Stimulated activated CD4-positive, alpha-beta T cell treated with anti-CD3 and anti-CD28 coated beads, Interleukin-2, amount 100 ng/mL, for 4 hours (primary cell): ENCODE data around the gene ANKRD9.

Source experiments
- DNase-seq: peaks from one replicate; pipeline ENCODE4 v3.0.0-alpha.2; 2020; ENCODE audit warnings: low read depth

ANKRD9 gene

DNA sequence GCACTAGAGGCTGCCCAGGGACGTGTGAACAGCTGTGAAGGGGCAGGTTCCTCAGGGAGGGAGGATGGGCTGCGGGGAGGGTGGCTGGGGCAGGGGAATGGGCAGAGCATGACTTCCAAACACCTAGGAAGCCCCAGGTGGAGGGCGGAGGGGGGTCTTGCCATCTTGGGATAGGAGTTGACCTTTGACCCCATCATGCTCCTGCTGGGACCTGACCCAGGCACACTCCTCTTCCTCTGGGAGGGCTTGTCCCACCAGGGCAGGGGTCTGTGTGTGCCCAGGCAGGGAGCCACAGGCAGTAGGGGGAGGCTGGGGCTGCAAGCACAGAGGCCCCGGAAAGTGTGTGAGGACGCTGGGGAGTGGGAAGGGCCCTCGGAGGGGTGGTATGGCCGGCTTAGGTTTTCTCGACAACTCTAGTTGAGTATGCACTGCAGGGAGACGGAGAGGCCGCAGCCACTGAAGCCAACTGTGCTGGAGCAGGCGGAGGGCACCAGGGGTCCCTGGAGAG is 3.3 kb upstream of the ANKRD9 start:
- no peak for DNase-seq

DNA sequence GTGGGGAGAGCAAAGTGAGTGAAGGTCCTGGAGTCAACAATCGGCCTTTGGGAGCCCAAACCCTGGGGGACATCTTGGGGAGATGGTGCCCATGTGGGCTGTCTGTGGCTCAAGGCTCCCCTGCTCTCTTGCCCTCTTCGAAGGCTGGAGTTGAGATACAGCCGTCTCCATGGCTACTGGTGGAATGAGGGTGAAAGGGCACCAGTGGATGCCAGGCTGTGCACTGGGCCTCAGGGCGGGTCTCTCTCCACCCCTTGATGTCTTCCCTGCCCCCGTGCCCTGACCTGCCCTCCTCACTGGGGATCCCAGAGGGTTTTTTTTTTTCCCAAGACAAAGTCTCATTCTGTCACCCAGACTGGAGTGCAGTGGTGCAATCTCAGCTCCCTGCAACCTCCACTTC is 2.0 kb upstream of the ANKRD9 start:
- no peak for DNase-seq

DNA sequence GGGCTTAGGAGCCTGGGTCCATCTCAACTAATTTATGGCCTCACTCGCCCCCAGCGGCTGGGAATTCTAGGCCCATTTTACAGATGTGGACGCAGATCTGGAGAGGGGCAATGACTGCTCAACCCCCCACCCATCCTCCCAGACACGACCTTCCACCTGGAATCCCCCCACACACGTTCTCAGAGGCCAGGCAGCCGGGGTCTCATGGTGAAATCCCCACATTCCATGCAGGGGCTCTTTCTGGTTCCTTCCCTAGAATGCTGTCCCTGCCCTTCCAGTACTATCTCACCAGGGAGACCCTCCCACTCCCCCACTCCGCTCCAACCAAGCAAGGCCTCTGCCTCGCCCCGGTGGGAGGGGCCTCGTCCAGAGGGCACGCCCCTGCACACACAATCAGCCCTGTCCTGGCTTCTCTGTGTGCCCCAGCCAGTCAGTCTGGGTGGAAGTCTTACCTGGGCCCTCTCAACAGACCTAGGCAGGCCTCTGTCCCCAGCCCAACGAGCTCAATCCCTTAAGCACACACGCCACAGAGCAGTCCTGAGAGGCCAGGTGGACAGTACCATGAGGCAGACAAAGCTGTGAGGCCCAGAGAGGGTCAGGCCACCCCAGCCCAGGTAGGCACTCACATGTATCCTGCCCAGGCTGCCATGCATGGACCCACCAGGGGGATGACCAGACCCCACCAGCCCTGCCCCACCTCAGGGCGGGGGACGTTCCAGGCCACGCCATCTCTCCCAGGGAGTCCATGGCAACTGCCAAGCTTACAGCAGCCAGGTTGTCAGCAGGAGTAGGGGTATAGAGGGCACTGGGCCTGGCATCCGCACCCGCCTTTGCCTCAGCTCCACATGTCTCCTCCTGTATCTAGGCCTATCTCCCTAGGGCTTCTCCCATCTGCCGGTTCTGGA is 1.3 kb upstream of the ANKRD9 start:
- DNase-seq, result no peak

DNA sequence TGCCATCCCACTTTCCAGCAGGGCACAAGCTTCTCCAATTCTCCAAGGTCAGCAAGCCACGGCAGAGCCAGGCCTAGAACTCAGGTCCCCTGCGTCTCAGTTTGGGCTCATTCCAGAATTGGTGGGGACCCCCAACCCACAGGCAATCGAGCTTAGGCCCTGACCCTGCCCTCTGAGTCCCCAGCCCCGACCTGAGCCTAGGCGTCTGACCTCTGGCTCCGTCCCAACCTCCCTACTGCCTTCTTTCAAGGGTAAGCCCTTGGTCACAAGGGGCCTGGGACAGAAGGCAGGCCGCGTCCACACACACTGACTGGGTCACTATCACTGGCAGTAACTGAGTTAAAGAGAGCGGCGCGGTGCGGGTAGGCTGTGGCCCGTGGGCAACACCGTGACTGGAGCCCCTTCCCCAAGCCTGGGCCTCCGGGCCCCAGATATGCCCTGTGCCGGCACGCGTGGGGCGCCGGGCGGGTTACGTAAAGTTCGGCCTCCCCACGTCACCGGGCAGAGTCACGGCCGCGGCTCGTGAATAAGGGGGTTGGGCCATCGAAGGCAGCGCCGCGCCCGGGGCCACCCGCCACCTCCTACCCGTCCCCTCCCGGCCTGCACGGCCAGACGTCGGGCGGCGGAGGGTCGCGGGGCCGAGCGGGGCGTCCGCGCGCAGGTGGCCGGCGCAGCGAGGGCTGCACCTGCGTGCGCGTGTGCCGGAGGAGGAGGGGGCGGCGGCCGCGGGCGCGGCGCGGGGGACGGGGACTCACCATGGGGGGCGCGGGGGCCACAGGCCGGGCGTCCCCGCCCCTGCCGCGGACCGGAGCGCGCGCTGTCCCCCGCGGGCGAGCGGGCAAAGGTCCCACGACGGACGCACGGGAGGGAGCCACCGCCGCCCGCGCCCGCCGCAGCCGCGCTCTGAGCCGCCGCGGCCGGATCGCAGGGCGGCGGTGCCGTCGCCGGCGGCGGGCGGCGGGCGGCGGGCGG is 516 bp downstream of the ANKRD9 start:
- peak; percentile 35 for DNase-seq

DNA sequence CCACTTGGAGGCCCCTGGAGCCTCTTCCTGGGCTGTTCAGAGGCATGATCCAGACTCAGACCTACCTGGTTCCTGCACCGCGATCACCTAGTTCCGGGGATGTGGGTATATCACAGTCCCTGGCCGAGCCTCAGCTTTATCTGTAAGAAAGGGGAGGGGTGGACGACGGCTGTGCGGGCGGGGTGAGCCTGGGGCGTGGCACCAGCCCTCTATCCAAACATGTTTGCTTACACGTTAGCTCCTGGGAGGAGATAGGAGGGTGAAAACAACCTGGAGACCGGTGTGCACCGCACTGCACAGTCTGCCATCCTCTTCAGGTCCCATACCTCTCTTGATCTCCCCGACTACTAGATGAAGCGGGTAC is 1.2 kb downstream of the ANKRD9 start:
- no peak for DNase-seq

DNA sequence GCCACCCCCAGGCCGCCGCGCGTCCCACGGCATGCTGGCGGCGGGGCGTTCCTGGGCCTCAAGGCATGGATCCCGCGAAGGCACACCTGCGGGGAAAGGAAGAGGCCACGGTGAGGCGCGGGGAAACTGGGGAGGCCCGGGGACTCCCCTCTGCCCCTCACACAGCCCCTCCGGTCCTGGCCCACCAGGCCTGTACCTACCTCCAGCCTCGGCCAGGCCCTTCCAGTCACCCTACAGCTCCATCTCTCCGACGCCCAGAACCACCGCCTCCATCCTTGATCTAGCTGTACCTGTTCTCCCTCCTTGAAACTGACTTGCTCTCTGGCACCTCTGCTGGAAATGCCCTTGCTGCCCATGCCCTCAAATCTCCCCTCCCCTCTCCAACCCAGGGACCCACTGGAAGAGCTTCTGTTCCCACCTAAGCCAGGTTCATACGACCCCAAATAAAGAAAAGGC is 1.7 kb downstream of the ANKRD9 start:
- no peak for DNase-seq

DNA sequence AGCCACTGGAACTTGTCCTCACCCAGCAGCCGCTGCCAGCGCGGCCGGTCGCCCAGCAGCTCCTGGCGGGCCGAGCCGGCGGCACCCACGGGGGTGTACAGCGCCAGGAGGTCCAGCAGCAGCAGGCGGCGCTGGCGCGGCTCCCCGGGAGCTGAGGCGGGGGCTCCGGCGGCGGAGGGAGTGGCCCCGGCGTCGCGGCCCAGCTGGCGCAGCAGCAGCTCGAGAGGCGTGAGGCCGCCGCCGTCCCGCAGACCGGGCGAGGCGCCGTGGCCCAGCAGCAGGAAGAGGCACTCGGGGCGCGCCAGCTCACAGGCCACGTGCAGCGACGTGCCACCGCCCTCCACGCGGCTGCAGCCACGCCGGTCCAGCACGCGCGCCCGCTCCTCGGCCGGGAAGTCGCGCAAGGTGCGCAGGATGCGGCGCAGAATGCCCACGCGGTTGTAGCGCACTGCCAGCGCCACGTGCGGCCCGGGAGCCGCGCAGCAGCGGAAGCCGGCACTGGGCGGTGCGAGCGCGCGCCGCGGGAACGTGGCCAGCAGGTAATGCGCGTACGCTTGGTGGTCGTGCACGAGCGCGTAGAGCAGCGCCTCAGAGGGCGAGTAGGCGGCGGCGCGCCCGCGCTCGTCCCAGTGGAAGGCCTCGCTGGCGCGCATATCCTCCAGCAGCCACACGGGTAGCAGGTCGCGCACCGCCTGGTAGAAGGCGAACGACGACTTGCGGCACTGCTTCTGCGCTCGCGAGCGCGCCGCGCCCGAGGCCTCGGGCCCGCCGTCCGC is 2.3 kb downstream of the ANKRD9 start:
- no peak for DNase-seq

DNA sequence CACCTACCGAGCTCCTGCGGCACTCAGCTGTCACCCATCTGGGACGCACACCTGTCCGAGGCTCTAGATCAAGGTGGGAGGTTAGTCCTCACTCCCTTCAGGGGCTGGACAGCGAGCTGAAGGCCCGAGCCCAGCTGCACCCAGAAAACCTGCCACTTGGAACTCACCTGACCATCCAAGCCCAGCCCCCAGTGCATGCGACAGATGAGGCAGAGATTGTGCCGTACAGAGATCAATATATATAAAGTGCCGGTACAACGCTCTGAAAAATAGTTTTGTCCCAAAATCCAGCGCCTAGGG is 3.0 kb downstream of the ANKRD9 start:
- DNase-seq, result no peak

DNA sequence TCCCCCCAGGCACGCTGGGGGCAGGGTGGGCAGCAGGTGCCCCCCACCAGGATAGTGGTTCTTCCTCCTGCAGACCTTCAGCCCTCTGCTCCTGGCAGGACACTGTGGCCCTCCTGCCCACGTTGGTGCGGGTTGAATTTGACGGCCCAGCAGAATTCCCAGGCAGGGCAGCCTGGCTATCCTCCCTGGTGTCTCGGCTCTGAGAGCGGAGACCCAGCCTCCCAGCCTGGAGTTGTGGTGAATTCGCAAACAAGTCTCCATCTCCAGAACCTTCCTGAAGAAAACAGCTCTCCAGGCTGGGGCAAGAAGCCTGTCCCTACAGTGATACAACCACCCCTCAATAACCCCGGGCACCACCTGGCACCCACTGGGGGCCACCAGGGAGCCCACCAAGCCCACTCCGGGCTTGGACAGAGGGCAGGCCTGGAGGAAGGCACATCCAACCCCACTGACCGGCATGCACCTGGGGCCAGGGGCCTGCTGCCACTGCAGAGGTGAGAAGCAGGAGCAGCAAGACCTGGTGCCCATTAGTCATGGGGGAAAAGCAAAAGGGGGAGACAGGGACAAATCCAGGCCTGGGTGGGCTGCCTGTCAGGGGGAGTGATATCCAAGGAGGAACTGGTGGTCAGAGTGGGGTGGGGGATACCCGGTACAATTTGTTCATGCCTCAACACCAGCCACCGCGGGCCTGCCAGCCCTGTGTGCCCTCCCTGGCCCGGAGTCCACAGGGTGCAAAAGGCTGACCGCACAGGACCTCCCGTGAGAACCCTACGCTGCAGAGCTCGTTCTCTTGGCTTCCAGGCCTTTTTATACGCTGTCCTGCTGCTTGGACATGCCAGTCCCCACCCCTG is 3.6 kb downstream of the ANKRD9 start:
- no peak for DNase-seq

DNA sequence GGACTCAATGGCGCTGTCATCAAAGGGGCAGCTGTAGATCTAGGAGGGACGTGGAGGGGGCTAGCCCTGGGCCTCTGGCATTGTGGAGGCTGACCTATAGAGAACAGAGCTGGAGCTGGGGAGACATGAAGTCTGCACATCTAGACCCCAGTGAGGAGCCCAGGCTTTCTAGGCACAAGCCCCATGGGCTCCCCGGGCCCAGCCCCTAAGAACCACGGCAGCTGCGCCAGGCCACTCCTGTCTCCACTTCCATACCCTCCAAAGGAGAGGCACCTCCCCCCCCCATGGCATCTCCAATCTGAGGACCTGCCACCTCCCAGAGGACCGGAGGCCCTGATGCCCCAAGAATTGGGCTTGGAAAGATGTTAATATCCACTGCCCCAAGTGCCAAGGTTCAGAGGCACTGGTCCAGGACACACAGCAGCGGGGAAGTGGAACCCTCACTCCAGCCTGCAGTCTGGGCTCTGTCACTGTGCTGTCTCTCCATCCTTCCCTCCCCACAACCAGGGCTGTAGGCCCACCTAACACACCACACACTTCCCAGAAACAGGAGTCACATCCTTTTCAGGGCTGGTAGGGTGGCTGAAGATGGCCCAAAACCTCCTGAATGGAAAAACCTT is 4.5 kb downstream of the ANKRD9 start:
- no peak for DNase-seq

DNA sequence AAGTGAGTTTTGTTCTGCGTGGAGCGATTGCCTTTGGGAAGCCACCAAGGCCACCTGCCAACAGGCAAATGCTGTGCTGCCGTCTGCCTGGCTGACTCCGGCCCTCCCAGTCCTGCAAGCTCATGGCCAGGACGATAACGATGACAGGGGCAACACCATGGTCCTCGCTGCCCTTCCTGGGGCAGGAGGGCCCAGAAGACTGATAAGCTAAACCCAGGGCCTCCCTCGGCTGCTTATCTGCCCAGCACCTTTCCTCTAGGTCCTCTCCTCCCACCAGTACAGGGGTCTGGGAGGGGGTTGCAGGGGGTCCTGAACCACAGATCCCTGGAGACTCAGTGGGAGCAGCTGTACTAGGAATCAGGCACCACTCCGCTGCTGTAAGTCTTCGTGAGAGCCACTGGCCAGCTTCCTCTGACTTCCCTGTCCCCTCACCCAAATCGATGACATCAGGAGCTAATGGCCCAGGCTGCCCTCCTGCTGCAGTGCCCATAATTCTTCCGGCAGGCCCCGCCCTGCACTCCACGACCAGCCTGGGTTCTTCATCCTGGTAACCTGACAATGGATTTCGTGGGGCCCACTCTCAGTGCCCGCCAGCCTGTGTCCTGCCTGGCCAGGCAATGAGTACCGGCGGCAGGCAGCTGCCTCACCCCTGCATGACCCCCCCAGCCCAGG is 5.1 kb downstream of the ANKRD9 start:
- no peak for DNase-seq

DNA sequence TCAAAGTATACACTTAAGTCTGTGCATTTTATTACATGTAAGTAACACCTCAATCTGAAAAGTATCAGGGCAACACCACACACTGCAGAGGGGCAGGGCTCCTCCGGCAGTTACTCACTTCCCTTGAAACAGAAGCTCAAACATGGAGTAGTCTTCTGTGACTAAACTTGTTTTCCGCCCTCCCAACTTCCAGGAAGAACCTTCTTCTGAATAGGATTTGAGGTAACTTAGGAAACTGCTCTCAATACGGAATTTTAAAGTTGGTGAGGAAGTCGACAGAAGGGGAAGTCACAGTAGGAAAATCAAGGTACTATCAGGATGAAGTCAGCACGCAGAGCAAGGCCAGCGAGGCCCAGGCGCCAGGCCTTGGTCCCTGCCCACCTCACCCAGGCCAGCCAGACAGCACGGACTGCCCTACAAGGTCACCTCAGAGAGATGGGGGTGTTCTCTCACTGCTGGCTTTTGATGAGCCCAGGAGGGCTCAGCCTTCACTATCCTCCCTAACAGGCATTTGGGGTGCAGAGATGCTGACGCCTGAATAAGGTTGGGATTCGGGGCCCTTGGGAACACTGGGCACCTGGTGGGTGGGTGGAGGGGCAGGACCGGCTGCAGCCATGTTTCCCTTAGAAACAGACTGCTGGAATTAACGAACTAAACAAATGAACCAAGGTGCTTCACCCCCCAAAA is 5.8 kb downstream of the ANKRD9 start:
- DNase-seq, result no peak

DNA sequence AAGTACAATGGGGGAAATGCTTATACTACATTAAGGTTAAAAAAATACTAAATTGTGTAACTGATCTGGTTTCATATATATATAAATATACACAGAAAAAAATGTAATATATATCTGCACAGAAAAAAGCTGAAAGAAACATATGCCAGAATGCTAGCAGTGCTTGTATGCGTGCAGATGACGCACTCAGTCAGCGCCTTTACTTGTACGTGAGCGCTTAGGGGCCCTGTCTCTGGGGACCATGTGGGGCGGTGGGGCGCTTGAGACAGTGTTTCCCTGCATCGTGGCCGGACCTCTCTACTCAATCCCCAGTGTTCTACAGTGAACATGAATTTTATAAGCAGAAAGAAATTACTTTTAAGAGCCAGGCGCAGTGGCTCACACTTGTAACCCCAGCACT is 7.0 kb downstream of the ANKRD9 start:
- DNase-seq, result no peak

DNA sequence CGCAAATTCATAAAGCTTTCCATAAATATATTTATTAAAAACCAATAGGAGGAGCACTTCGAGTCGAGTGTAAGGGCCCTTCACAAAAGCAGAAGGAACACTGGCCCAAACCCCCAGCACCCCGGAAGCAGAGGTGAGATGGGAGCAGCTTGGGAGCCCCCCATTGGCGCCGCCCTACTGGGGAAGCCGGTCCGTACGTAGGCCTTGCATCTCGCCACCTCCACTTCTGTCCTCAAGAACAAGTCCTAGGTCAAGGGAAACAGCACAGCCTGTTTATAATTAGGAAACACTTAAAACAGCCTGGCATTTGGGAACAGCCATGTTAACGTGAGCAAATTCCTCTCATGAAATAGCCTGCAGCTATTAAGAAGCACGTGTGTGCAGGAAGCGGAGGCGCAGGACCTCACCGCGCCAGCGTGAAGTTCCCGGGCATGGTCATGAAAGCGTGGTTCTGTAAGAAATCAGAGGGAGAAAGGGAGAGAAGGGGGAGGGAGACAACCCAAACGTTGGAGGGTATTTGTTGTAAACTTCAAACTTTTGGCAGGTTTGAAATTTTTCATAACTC is 7.7 kb downstream of the ANKRD9 start:
- no peak for DNase-seq

DNA sequence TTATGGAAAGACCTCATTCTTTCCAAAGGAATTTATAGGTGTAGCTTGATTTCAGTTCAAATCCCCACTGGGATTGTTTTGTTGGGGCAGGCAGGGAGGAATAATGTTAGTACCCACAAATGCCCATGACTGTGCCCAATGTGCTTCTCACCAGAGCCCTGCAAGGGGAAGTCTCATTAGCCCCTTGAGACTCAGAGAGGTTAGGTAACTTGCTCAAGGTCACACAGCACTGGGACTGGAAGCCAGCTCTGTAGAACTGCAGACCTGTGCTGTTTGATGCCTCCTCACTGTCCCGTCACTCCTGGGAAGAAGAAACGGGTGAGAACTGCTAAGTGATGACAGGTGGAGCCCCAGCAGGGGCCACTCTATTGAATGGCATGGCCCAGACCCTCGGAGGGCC is 8.9 kb downstream of the ANKRD9 start:
- no peak for DNase-seq

DNA sequence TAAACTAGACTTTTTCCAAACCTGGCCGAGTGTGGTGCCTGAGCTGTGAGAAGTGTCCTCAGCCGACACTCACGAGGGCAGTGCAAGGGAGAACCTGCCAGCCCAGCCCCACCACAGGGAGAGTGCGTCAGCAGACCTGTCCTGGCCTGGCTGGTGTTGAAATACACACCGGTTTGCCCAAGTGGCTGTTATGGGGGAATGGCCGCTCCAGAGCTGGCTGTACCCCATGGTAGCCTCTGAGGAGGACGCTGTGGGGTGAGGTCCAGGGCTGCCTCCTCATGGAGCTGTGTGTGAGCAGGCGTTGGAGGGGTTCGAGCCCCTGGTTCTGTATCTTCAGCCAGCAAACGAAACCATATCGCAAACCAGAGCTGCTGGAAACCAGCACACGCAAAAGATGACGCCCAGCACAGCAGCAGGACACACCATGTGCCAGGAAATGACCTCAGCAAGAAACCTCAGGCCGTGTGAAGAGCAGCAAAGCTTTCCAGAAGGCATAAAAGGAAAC is 9.4 kb downstream of the ANKRD9 start:
- no peak for DNase-seq

DNA sequence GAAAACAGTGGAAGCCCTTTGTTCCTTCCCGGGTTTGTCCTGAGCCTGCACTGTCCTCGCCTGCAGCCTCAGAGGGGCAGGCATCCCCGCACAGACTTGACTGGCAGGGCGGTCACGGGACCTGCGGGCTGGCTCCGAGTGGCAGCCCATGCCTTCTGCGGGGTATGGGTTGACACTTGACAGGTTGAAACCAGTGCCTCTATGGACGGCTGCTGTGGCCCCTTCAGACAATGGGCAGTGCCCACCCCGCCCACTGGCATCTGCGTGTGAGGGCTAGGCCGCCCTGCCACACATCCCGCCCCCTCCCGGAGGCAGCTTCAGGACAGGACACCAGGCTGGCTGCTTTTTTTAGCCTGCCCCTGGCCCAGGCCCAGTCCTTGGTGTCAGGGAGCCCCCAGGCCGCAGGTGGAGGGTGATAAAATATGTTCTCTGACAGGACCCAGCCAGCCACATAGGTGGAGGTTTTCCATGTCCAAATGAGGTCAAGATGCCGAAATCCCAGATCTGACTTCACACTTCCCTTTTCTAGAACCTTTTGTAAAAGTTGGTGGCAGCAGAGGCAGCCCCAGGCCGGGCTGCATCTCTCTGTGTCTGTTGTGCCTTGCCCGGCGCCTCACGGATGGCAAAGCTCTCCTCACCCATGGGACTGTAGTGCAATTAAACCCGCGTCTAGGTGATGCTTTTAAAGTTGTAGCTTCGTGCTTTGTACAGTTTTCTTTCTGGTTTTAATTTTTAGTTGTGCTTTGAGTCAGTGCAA is 10.0 kb downstream of the ANKRD9 start:
- no peak for DNase-seq

DNA sequence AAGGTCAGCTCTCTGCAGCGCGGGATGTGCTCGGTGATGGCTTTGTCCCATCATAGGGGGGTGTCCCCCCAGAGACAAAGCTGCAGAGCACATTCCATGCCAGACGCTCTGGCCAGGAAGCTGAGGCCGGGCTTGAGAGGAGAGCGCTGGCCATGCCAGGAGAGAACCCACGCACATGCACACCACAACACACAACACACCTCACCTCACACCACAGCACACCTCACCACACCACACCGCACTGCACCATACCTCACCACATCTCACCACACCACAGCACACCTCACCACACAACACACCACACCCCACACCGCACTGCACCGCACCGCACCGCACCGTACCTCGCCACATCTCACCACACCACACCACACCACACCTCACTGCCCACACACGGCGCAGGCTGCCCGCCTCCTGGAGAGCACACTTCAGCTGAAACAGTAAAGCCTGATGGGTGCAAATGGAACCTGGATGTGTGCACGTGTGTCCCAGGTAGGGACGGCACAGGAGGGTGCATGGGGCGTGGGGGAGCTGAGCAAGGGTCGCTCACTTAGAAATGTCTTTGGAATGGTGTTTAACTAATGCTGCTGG is 10.8 kb downstream of the ANKRD9 start:
- no peak for DNase-seq
